HepG2 (cell line): Measurements from ENCODE around the gene NBEA. TPM values are rescaled to one million over a fixed set of nuclear protein-coding genes. Genes with fewer than 3 reads are reported as not detected.

Experiments
- ATAC-seq: fragments of 200-7000 bp; cut with Tn5 transposase; 3 replicates; pipeline ENCODE4 v1.9.1; 2020; ENCODE audit warnings: mild to moderate bottlenecking, moderate library complexity
- BruUV-seq: library from RNA; stranded (reverse); fragments of 400-500 nt; replicated peaks from 2 replicates; lab custom pipeline; 2021; lab: Mats Ljungman, UMichigan
- CTCF ChIA-PET: fragments of 300-600 bp; formaldehyde crosslinking; extraction: SDS; loops from one replicate; lab custom pipeline; 2021; ENCODE audit warnings: low total read pairs, inconsistent platforms, low intra/inter-chr PET ratio; lab: Yijun Ruan, JAX
- POLR2A ChIA-PET: fragments of 350-600 bp; sonication (Branson Sonifier 250); formaldehyde crosslinking; loops from one replicate; lab custom pipeline; 2020; ENCODE audit warnings: antibody characterized with exemption, inconsistent platforms; lab: Yijun Ruan, JAX
- DNase-seq: peaks from one replicate; pipeline ENCODE4 v3.0.0-alpha.2; 2015; ENCODE audit warnings: low spot score
- FAIRE-seq: peaks from 3 replicates; lab custom pipeline; 2011; peaks lifted over from hg19 to GRCh38; lab: Jason Lieb, UNC
- H2AFZ ChIP-seq: one replicate; pipeline ENCODE4 v1.6.1; 2011; ENCODE audit warnings: low read length, inconsistent platforms
- H3K27ac ChIP-seq: fragments of 300-600 bp; 3 replicates; pipeline ENCODE4 v1.8.0; 2011; ENCODE audit warnings: mixed run types, mild to moderate bottlenecking, mixed read lengths, low read length, inconsistent platforms; ENCODE audit not compliant: insufficient read depth; ENCODE audit errors: extremely low read length
- H3K27me3 ChIP-seq, 2 experiments: fragments of 200-600 bp in 1 of 2; 2 replicates in 1 of 2; 3 replicates in 1 of 2; pipeline versions ENCODE4 v1.6.0 to v1.8.0; 2011; ENCODE audit warnings: low read length in 2 of 2, mild to moderate bottlenecking in 2 of 2, moderate library complexity in 2 of 2, inconsistent platforms in 1 of 2; ENCODE audit not compliant: insufficient read depth in 2 of 2, control insufficient read depth in 1 of 2
- H3K36me3 ChIP-seq, 2 experiments: fragments of 200-600 bp in 1 of 2; replicated peaks in 1 of 2; 2 replicates in 1 of 2; 3 replicates in 1 of 2; pipeline versions ENCODE4 v1.5.1 to v1.8.0; 2011; ENCODE audit warnings: low read length in 2 of 2, inconsistent platforms in 1 of 2; ENCODE audit not compliant: insufficient read depth in 2 of 2, control insufficient read depth in 1 of 2
- H3K4me1 ChIP-seq: 2 replicates; pipeline ENCODE4 v1.5.1; 2012; ENCODE audit warnings: low read length, inconsistent platforms; ENCODE audit not compliant: insufficient read depth
- H3K4me2 ChIP-seq: 2 replicates; pipeline ENCODE4 v1.6.0; 2011; ENCODE audit warnings: low read depth, low read length, inconsistent platforms
- H3K4me3 ChIP-seq, 3 experiments: fragments of 200-600 bp in 1 of 3; sonication (generic), shearing (Covaris generic) in 1 of 3; replicated peaks in 1 of 3; 2 replicates each; pipeline ENCODE4 v1.5.1; 2011 to 2016; ENCODE audit warnings: low read length in 3 of 3, inconsistent platforms in 2 of 3, low read depth in 2 of 3, mild to moderate bottlenecking in 2 of 3, control low read depth in 1 of 3, mixed read lengths in 1 of 3; ENCODE audit not compliant: insufficient read depth in 1 of 3
- H3K79me2 ChIP-seq: one replicate; pipeline ENCODE4 v1.6.1; 2011; ENCODE audit warnings: low read length, inconsistent platforms; ENCODE audit not compliant: insufficient read depth
- H3K9ac ChIP-seq: 2 replicates; pipeline ENCODE4 v1.6.0; 2011; ENCODE audit warnings: mild to moderate bottlenecking, low read depth, low read length, inconsistent platforms; ENCODE audit not compliant: insufficient read depth
- H3K9me3 ChIP-seq: 2 replicates; pipeline ENCODE4 v1.5.1; 2012; ENCODE audit warnings: mild to moderate bottlenecking, low read length
- H4K20me1 ChIP-seq: 2 replicates; pipeline ENCODE4 v1.6.0; 2011; ENCODE audit warnings: inconsistent platforms, mild to moderate bottlenecking, low read length, moderate library complexity; ENCODE audit not compliant: insufficient read depth
- ELF3 ChIP-seq: IDR thresholded peaks from 2 replicates; pipeline ENCODE4 v1.6.1; 2016; ENCODE audit warnings: missing genetic modification reagents, missing compliant biosample characterization
- ISL2 ChIP-seq: sonication (generic); formaldehyde crosslinking; IDR thresholded peaks from 2 replicates; pipeline ENCODE4 v1.5.0; 2020; ENCODE audit warnings: missing genetic modification reagents
- NR2F6 ChIP-seq, 2 experiments: IDR thresholded peaks; 2 replicates each; pipeline ENCODE4 v1.6.1; 2016; ENCODE audit warnings: antibody characterized with exemption in 1 of 2, mild to moderate bottlenecking in 1 of 2
- NRL ChIP-seq: sonication (generic); formaldehyde crosslinking; IDR thresholded peaks from 2 replicates; pipeline ENCODE4 v1.5.0; 2020; ENCODE audit warnings: missing genetic modification reagents, mild to moderate bottlenecking, moderate library complexity, borderline replicate concordance
- ONECUT2 ChIP-seq: sonication (generic); formaldehyde crosslinking; IDR thresholded peaks from 2 replicates; pipeline ENCODE4 v1.4.0; 2020; ENCODE audit warnings: missing genetic modification reagents
- PPARG ChIP-seq: conservative IDR thresholded peaks from 2 replicates; pipeline ENCODE4 v1.6.1; 2016; ENCODE audit warnings: missing biosample characterization, missing genetic modification reagents
- ZNF362 ChIP-seq: sonication (generic); formaldehyde crosslinking; IDR thresholded peaks from 2 replicates; pipeline ENCODE4 v1.4.0; 2020; ENCODE audit warnings: missing genetic modification reagents, mild to moderate bottlenecking, borderline replicate concordance
- ZNF414 ChIP-seq: sonication (generic); formaldehyde crosslinking; IDR thresholded peaks from 2 replicates; pipeline ENCODE4 v1.5.0; 2020; ENCODE audit warnings: missing genetic modification reagents
- ZNF589 ChIP-seq: sonication (generic); formaldehyde crosslinking; conservative IDR thresholded peaks from 2 replicates; pipeline ENCODE4 v1.8.0; 2022; ENCODE audit warnings: mild to moderate bottlenecking, moderate library complexity, missing genetic modification reagents
- WGBS: methylation state at CpG from one replicate; pipeline ENCODE4 v1.1.6; 2017; ENCODE audit warnings: low lambda C conversion rate; 5-methylcytosine and 5-hydroxymethylcytosine counted together
- in situ Hi-C: cut with HindIII; loops from 2 replicates; pipeline ENCODE4 v1.10.0; 2017; ENCODE audit warnings: low pct_unique_long_range_greater_than_20kb; ENCODE audit not compliant: extremely low pct_ligation_motif_present
- intact Hi-C: fragments of 100-400 bp; cut with micrococcal nuclease; formaldehyde crosslinking; loops from one replicate; pipeline ENCODE4 v1.10.0; 2022; ENCODE audit not compliant: unreplicated experiment
- polyA plus RNA-seq, 8 experiments: library from polyadenylated mRNA; depleted of rRNA in 3 of 8; stranded (reverse) in 7 of 8; unstranded in 1 of 8; fragments of >200 nt; fragmentation: Illumina TruSeq in 4 of 8; extraction: Trizol in 4 of 8; gene quantifications; 2 replicates each; pipeline versions ENCODE4 v1.2.1 to v1.2.3, GENCODE V29; 2011 to 2016; ENCODE audit warnings: low read depth in 4 of 8, missing spikeins in 1 of 8, mixed read lengths in 1 of 8; ENCODE audit not compliant: insufficient read depth in 1 of 8
- total RNA-seq, 5 experiments: library from RNA; depleted of rRNA; stranded (reverse); fragments of >200 nt; fragmentation: Illumina TruSeq; extraction: Trizol; gene quantifications; 2 replicates each; pipeline ENCODE4 v1.2.3, GENCODE V29; 2016; ENCODE audit warnings: low read depth in 1 of 5
- TF ChIP-seq, protein P1 (sequence below): sonication (generic); formaldehyde crosslinking; IDR thresholded peaks from 2 replicates; pipeline ENCODE4 v1.4.0; 2020; ENCODE audit warnings: mild to moderate bottlenecking, missing genetic modification reagents, borderline replicate concordance

The NBEA gene
- total and polyA plus RNA-seq, 2 of the 13 experiments (the other 11 are each of a cell fraction or from before 2014, with no cell fraction given), result 2.7 to 2.8 TPM

DNA sequence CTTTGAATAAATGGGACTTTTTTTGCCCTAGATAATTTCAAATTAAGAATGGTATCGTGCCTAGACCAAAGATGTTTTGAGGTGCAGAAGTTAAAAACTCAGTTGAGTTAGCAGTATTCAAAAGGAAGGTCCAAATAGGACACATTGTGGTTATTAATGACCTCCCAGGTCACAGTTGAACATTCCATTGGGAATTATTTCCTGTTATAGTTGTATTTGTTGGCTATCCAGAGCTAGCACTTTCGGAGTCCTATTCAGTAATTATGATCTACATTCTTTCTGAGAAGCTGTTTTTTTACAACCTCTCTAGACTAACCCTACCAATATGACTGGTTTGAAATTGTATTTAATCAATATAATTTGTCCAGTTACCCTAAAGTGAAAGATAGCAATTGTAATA lies 450.7 kb downstream of the NBEA start:
- BruUV-seq, result no TSS peak
- H3K79me2 ChIP-seq, result no peaks in the 10 kb centered on the region
- no peak overlapping the region for H3K4me3 ChIP-seq
- H3K9me3 ChIP-seq, result no peaks in the 10 kb centered on the region
- no peak for FAIRE-seq
- intact Hi-C loops, result no loop called here
- in situ Hi-C loops, result no loop called here
- no peaks in the 10 kb centered on the region for H4K20me1 ChIP-seq
- no peak overlapping the region for H3K9ac ChIP-seq
- no peak overlapping the region for H2AFZ ChIP-seq
- no peak overlapping the region for H3K27ac ChIP-seq
- TF ChIP-seq, protein P1, sequence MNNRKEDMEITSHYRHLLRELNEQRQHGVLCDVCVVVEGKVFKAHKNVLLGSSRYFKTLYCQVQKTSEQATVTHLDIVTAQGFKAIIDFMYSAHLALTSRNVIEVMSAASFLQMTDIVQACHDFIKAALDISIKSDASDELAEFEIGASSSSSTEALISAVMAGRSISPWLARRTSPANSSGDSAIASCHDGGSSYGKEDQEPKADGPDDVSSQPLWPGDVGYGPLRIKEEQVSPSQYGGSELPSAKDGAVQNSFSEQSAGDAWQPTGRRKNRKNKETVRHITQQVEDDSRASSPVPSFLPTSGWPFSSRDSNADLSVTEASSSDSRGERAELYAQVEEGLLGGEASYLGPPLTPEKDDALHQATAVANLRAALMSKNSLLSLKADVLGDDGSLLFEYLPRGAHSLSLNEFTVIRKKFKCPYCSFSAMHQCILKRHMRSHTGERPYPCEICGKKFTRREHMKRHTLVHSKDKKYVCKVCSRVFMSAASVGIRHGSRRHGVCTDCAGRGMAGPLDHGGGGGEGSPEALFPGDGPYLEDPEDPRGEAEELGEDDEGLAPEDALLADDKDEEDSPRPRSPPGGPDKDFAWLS (CRISPR knock-in tag), result no peak
- TF ChIP-seq ZNF589 (CRISPR knock-in tag), result no peak
- no peak for TF ChIP-seq ELF3 (CRISPR knock-in tag)
- no peak for TF ChIP-seq NRL (CRISPR knock-in tag)
- no peak for TF ChIP-seq ISL2
- TF ChIP-seq ZNF414 (CRISPR knock-in tag), result no peak
- no peak for DNase-seq
- H3K27me3 ChIP-seq, result no peaks in the 10 kb centered on the region
- H3K36me3 ChIP-seq, result no peaks in the 10 kb centered on the region
- WGBS, result 60% methylated on average over 2 of the region's 2 CpGs
- ATAC-seq, result no peak
- POLR2A ChIA-PET, result no interaction called here
- no peak overlapping the region for H3K4me2 ChIP-seq
- CTCF ChIA-PET, result no interaction called here
- peaks cover 12% of the 10 kb centered on the region; the same call in 1 of the 2 replicates for H3K4me1 ChIP-seq

GRCh38 chr13:35393886-35394285 lies 451.8 kb downstream of the NBEA start:
- ATAC-seq, result no peak

More at GRCh38 chr13:35393886-35394285, 451.8 kb downstream of the NBEA start:
- FAIRE-seq, result no peak
- peaks cover 8% of the 10 kb centered on the region; the same call in 1 of the 2 replicates for H3K9me3 ChIP-seq
- CTCF ChIA-PET, result no interaction called here
- no TSS peak for BruUV-seq
- peaks cover 8% of the 10 kb centered on the region; the same call in 1 of the 2 replicates for H3K4me1 ChIP-seq
- no peak overlapping the region for H3K9ac ChIP-seq
- no peaks in the 10 kb centered on the region for H3K27me3 ChIP-seq
- no peak overlapping the region for H2AFZ ChIP-seq
- TF ChIP-seq NR2F6 (IDR thresholded peaks at IDR 0.05) (no peak), NR2F6 (CRISPR knock-in tag; IDR thresholded peaks at IDR 0.05) (no peak), ONECUT2 (no peak), PPARG (CRISPR knock-in tag) (no peak), ZNF362 (CRISPR knock-in tag) (no peak)
- TF ChIP-seq, all 625 proteins: peak for 0
- no peak overlapping the region for H3K4me2 ChIP-seq
- H4K20me1 ChIP-seq, result no peaks in the 10 kb centered on the region
- in situ Hi-C loops, result no loop called here
- POLR2A ChIA-PET, result no interaction called here
- H3K4me3 ChIP-seq, result no peak overlapping the region
- 85% methylated on average over 2 of the region's 2 CpGs for WGBS
- no peak for DNase-seq
- intact Hi-C loops, result no loop called here
- no peaks in the 10 kb centered on the region for H3K36me3 ChIP-seq
- no peak overlapping the region for H3K27ac ChIP-seq
- no peaks in the 10 kb centered on the region for H3K79me2 ChIP-seq
